Measurements from ENCODE around the gene EIF3I. TPM values are rescaled to one million over a fixed set of nuclear protein-coding genes. Genes with fewer than 3 reads are reported as not detected.

The EIF3I gene
- total RNA-seq, result 100 to 1,000 TPM; 117 to 131 TPM
- long read RNA-seq, donor 1, transcript EIF3I-202 (11 exons, 1,458 nt), result major isoform, 34 of 46 reads
- long read RNA-seq, donor 1, partial matches to known transcripts, result 10 of 46 reads
- long read RNA-seq, donor 1, other reads (novel, unspliced or antisense), result 2 of 46 reads
- long read RNA-seq, donor 2, transcript EIF3I-202 (11 exons, 1,458 nt), result major isoform, 437 of 518 reads
- long read RNA-seq, donor 2, partial matches to known transcripts, result 52 of 518 reads
- long read RNA-seq, donor 2, other reads (novel, unspliced or antisense), result 29 of 518 reads

GRCh38 chr1:32221980-32222755 lies at the start of gene EIF3I, which contains the start of gene TMEM234:
Gene EIF3I (plus strand): TSS chr1:32222407. CDS start chr1:32222442, 35 bp downstream.
Gene TMEM234 (minus strand): TSS chr1:32222353. CDS start chr1:32222322, 31 bp downstream.
- intact Hi-C loops (cut with DNase I), result no loop called here
- peak; percentile 98 for DNase-seq (ENCODE audit: low spot score)

- intact Hi-C loops (cut with DNase I), result no loop called here
- no peak for DNase-seq (ENCODE audit: low spot score)
Measured at GRCh38 chr1:32172621-32173245, 49.5 kb upstream of the EIF3I start.

GRCh38 chr1:32178380-32179192 lies 43.6 kb upstream of the EIF3I start:
- intact Hi-C loops (cut with DNase I), result no loop called here
- DNase-seq (ENCODE audit: low spot score), result no peak

- no peak for DNase-seq (ENCODE audit: low spot score)
- intact Hi-C loops (cut with DNase I), result no loop called here
Measured at GRCh38 chr1:32179193-32179442, 43.1 kb upstream of the EIF3I start.

GRCh38 chr1:32179443-32180185 lies 42.6 kb upstream of the EIF3I start, which contains the start of gene TXLNA:
Gene TXLNA (plus strand): TSS chr1:32179675. CDS start chr1:32180346, 671 bp downstream.
- DNase-seq (ENCODE audit: low spot score), result peak; percentile 99
- intact Hi-C loops (cut with DNase I), result no loop called here

DNA sequence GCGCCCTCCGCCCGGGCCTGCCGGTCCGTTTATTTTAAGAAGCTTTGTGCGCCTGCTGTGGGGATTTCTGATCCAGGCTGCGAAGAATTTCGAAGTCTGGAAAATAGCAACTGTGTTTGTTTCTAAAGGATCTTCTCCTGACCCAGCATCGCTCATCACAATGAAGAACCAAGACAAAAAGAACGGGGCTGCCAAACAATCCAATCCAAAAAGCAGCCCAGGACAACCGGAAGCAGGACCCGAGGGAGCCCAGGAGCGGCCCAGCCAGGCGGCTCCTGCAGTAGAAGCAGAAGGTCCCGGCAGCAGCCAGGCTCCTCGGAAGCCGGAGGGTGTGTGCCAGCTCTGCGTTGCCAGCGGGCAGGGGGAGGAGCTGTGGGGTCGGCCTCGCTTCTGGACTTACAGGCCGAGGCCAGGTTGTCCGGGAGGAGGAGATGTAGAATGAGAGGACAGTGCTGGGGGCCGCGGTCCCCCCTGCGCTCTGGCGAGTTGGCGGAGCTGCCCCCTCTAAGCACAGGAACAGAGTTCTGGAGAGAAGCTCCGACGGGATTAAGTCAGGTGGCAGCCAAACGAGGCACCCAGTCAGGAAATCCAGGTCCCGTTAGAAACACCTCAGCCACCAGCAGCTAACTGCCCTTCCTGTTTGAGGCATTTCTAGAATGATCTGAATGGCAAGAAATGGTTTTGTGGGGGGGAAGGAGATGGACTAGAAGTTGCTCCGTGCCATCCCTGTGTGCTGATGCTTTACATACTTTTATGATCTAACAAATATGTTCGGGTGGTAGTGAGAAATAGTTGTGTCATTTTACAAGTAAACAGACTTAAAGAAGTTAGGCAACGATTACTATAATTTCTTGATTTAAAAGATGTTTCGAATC lies 41.8 kb upstream of the EIF3I start:
- peak; percentile 87 for DNase-seq (ENCODE audit: low spot score)
- intact Hi-C loops (cut with DNase I), result no loop called here

GRCh38 chr1:32181065-32181464 lies 41.1 kb upstream of the EIF3I start:
- intact Hi-C loops (cut with DNase I), result no loop called here

GRCh38 chr1:32181563-32181962 lies 40.6 kb upstream of the EIF3I start:
- intact Hi-C loops (cut with DNase I), result no loop called here
- no peak for DNase-seq (ENCODE audit: low spot score)

More at GRCh38 chr1:32181065-32181464, 41.1 kb upstream of the EIF3I start:
- no peak for DNase-seq (ENCODE audit: low spot score)

DNA sequence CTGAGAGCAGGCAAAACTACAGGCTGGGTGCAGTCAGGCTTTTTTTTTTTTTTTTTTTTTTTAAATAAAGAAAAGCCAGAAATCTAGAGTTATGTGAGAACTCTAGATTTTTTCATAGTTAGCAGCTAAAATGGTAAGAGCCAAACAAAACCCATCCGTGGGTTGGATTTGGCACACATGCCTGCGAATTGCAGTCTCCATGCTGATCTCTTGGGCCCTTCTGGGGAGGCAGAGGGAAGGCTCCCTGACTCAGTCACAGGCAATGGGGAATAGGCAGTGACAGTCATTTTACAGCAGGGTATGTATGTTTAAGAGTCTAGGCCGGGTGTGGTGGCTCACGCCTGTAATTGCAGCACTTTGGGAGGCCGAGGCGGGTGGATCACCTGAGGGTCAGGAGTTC lies 40.1 kb upstream of the EIF3I start:
- no peak for DNase-seq (ENCODE audit: low spot score)
- intact Hi-C loops (cut with DNase I), result no loop called here

DNA sequence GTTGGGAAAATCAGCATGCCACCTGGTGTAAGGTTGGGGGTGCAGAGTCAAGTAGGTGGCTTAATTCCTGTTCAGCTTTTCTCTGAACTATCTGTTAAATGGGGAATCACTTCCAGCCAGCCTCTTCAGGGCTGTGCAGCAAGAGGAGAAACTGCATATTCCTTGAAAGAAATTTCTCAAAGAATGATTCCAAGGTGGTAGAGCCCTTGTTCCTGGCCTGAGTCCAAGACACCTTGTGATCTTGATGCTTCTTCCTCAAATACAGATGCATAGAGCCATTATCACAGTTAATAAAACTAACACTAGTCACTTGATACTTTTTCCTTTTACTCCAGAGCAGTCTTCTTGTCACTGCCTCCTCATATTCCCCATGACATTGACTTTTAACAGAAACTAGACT lies 37.6 kb upstream of the EIF3I start:
- DNase-seq (ENCODE audit: low spot score), result no peak
- intact Hi-C loops (cut with DNase I), result no loop called here

GRCh38 chr1:32186077-32186476 lies 36.1 kb upstream of the EIF3I start:
- DNase-seq (ENCODE audit: low spot score), result peak; percentile 10
- intact Hi-C loops (cut with DNase I), result no loop called here

- intact Hi-C loops (cut with DNase I), result no loop called here
- DNase-seq (ENCODE audit: low spot score), result no peak
Measured at GRCh38 chr1:32186491-32186890, 35.7 kb upstream of the EIF3I start.

- intact Hi-C loops (cut with DNase I), result no loop called here
- peak; percentile 16 for DNase-seq (ENCODE audit: low spot score)
Measured at GRCh38 chr1:32187850-32188249, 34.4 kb upstream of the EIF3I start.

DNA sequence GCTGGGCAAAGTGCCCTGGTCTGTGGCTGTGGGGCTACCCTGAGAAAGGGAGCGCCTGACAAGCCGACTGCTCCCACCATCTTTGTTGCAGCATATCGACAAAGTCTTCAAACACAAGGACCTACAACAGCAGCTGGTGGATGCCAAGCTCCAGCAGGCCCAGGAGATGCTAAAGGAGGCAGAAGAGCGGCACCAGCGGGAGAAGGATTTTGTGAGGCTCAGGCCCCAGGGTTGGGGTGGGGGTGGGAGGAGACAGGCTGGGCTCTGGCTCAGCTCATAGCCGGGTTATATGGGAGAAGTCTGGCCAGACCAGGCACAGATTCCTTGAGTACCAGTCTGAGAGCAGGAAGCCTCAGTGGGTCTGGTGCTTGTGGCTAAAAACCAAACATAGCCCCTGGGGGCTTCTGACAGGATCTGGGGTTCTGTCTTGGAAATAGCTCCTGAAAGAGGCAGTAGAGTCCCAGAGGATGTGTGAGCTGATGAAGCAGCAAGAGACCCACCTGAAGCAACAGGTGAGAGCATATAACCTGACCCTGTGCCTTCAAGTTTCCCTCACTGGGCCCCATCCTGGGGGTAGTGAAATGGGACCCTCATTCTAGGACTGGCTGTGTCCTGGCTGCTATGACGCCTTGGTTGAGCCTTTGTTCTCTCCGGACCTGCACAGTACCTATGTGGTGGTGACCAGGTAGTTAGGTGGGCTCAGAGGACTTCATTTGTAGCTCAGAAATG lies 29.8 kb upstream of the EIF3I start:
- intact Hi-C loops (cut with DNase I), result no loop called here
- DNase-seq (ENCODE audit: low spot score), result peak; percentile 79

DNA sequence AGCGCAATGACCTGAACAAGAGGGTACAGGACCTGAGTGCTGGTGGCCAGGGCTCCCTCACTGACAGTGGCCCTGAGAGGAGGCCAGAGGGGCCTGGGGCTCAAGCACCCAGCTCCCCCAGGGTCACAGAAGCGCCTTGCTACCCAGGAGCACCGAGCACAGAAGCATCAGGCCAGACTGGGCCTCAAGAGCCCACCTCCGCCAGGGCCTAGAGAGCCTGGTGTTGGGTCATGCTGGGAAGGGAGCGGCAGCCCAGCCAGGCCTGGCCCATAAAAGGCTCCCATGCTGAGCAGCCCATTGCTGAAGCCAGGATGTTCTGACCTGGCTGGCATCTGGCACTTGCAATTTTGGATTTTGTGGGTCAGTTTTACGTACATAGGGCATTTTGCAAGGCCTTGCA lies 27.2 kb upstream of the EIF3I start:
- intact Hi-C loops (cut with DNase I), result no loop called here
- DNase-seq (ENCODE audit: low spot score), result peak; percentile 56

DNA sequence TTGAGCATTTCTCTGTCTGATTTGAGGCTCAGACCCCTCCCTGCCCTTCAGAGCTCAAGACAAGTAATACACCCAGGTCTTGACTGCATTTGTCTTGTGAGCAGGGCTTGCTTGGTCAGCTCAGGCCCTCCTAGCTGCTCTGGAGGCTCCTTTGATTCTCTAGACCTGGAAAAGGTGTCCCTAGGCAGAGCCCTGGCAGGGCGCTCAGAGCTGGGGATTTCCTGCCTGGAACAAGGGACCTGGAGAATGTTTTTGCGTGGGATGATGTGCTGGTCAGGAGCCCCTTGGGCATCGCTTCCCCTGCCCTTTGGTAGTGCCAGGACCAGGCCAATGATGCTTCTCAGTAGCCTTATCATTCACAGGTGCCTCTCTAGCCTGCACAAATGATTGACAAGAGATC lies 26.7 kb upstream of the EIF3I start:
- DNase-seq (ENCODE audit: low spot score), result peak; percentile 50
- intact Hi-C loops (cut with DNase I), result no loop called here
